NCI-H1436 treated with DMSO at 0.1 percent for 48 hours (cell line): ENCODE data around the gene TBL1XR1.
"Not testable (repeated sequence)": the region's sequence is repeated elsewhere in the genome, so short reads cannot be mapped to it uniquely, and the experiment has no call there.

Experiments
- DNase-seq: peaks from one replicate; lab custom pipeline; 2025; lab: John Stamatoyannopoulos, UW

The TBL1XR1 gene

GRCh38 chr3:177013681-177014280 lies 183.5 kb downstream of the TBL1XR1 start:
- DNase-seq, result no peak

GRCh38 chr3:177005718-177006405 lies 191.4 kb downstream of the TBL1XR1 start:
- DNase-seq, result no peak

- DNase-seq, result not testable (repeated sequence)
Measured at GRCh38 chr3:177000159-177000558, 197.1 kb downstream of the TBL1XR1 start.

- no peak for DNase-seq
Measured at GRCh38 chr3:176995946-176996345, 201.3 kb downstream of the TBL1XR1 start.

- no peak for DNase-seq
Measured at GRCh38 chr3:176994891-176995781, 202.1 kb downstream of the TBL1XR1 start.

GRCh38 chr3:176994393-176994792 lies 202.9 kb downstream of the TBL1XR1 start:
- DNase-seq, result no peak

GRCh38 chr3:176992978-176993377 lies 204.3 kb downstream of the TBL1XR1 start:
- DNase-seq, result no peak

- no peak for DNase-seq
Measured at GRCh38 chr3:176992565-176992964, 204.7 kb downstream of the TBL1XR1 start.

GRCh38 chr3:176988795-176989194 lies 208.5 kb downstream of the TBL1XR1 start:
- no peak for DNase-seq

GRCh38 chr3:176987901-176988650 lies 209.2 kb downstream of the TBL1XR1 start:
- no peak for DNase-seq

GRCh38 chr3:176978441-176978840 lies 218.8 kb downstream of the TBL1XR1 start:
- DNase-seq, result no peak

GRCh38 chr3:176977331-176977730 lies 220.0 kb downstream of the TBL1XR1 start:
- DNase-seq, result no peak

GRCh38 chr3:176976586-176976985 lies 220.7 kb downstream of the TBL1XR1 start:
- DNase-seq, result no peak

- no peak for DNase-seq
Measured at GRCh38 chr3:176974279-176974678, 223.0 kb downstream of the TBL1XR1 start.

GRCh38 chr3:176971613-176972174 lies 225.6 kb downstream of the TBL1XR1 start:
- DNase-seq, result no peak

GRCh38 chr3:176970770-176971169 lies 226.5 kb downstream of the TBL1XR1 start:
- no peak for DNase-seq

- DNase-seq, result no peak
Measured at GRCh38 chr3:176969506-176969905, 227.8 kb downstream of the TBL1XR1 start.
